ENCODE results near the gene SERGEF.

DNA sequence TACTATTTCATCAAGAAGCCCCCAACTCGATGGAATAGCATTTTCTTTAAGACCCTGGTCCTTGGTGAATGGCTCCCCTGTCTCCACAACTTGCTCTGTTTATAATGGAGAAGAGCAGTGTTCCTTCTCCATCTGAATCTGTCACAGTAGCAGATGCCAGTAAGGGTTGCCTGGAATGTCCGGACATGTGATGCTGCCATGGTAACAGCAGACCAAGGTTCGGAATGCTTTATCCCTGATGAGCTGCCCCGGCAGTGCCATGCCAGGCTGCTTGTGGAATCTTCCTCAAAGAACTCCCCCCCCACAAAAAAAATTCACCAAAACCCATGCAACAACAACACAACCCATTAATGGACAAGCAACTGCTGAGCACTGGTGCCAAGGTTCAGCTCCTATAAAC lies 205.8 kb downstream of the SERGEF start:
- TF ChIP-seq CTCF (conservative IDR thresholded peaks at IDR 0.05 in 1 of 2, IDR thresholded peaks at IDR 0.05 in 1 of 2; ENCODE audit: extremely low read depth in 1 of 2, insufficient read depth in 1 of 2, low read depth in 1 of 2, low read length in 2 of 2) (no peak), EZH2 (IDR thresholded peaks at IDR 0.05; ENCODE audit: borderline replicate concordance, low read length) (no peak)

All from mammary epithelial cell (primary cell).